Ramos (cell line): ENCODE measurements around the gene HDAC6.
"Not testable (repeated sequence)": the region's sequence is repeated elsewhere in the genome, so short reads cannot be mapped to it uniquely, and the experiment has no call there.

Experiments used
- in situ Hi-C: fragments of 300-500 bp; cut with MboI; formaldehyde crosslinking; loops from one replicate; pipeline ENCODE4 v1.14.3; 2022; ENCODE audit warnings: low sequenced_read_pairs; ENCODE audit not compliant: unreplicated experiment

HDAC6 gene

DNA sequence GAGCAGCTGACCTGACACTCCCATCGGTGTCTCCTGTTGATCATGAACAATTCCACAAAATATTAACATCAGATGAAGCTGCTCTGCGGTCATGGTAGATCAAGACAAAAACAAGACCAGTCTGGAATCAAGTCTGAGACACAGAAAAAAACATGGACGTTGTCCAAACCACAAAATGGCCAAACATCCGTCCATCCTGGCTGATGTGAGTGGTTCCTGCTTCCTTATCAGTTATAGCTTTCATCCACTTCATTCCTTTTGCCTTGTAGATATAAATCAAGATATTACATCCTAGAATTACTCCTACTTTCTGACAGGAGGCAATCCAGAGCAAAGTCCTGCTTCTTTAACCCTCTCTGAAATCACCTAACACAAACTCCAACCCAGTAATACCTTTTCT, 62.3 kb downstream of the HDAC6 start:
- in situ Hi-C loops, result no loop called here

DNA sequence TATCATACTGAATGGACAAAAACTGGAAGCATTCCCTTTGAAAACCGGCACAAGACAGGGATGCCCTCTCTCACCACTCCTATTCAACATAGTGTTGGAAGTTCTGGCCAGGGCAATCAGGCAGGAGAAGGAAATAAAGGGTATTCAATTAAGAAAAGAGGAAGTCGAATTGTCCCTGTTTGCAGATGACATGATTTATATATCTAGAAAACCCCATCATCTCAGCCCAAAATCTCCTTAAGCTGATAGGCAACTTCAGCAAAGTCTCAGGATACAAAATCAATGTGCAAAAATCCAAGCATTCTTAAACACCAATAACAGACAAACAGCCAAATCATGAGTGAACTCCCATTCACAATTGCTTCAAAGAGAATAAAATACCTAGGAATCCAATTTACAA, 70.2 kb downstream of the HDAC6 start:
- in situ Hi-C loops, result not testable (repeated sequence)
